Uterus (tissue), 2 donors: ENCODE measurements around the gene OPRM1.

Source experiments
- CTCF ChIP-seq, 4 experiments: fragments of 200-600 bp in 2 of 4; fragments of 450-650 bp in 2 of 4; sonication (generic) in 2 of 4; IDR thresholded peaks; one replicate each; pipeline ENCODE4 v1.5.1; 2016 to 2019; ENCODE audit warnings: antibody characterized with exemption in 4 of 4, mild to moderate bottlenecking in 2 of 4, moderate library complexity in 1 of 4
- POLR2A ChIP-seq, 2 donors: fragments of 450-650 bp; IDR thresholded peaks; one replicate each; pipeline ENCODE4 v1.6.1; 2016; ENCODE audit warnings: antibody characterized with exemption in 2 of 2, mild to moderate bottlenecking in 1 of 2, moderate library complexity in 1 of 2

DNA sequence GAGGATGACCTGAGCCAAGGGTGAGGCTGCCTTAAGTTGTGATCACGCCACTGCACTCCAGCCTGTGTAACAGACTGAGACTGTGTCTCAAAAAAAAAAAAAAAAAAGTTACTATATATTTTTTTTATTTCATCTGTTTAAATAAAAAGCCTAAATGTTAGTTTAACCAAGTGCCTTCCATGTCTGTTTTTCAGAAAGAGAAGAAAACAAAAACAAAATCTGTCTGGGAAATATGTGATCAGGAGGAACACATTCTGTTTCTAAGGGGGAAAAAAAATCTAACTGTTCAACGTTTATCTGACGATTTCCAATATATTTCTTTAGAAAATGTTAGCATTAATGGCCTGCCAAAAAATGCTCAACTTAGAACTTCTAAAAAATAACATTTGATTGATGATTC lies 170.5 kb downstream of the OPRM1 start:
- no peak for TF ChIP-seq CTCF (IDR thresholded peaks at IDR 0.05)
- TF ChIP-seq POLR2A (IDR thresholded peaks at IDR 0.05) = no peak
